GM19372 (cell line): ENCODE results near the gene PLSCR4.
A peak's percentile ranks its signal among the peaks of the same experiment; 100 is the strongest.

Experiments used
- ATAC-seq: cut with Tn5 transposase; IDR thresholded peaks from one replicate; pipeline ENCODE4 v1.9.1; 2021; ENCODE audit warnings: mild to moderate bottlenecking, low read depth, moderate library complexity; ENCODE audit not compliant: unreplicated experiment

Gene PLSCR4

GRCh38 chr3:146196789-146197188, 54.1 kb downstream of the PLSCR4 start:
- no peak for ATAC-seq

- no peak for ATAC-seq
Observed at GRCh38 chr3:146195605-146196004, 55.3 kb downstream of the PLSCR4 start.

- no peak for ATAC-seq
Observed at GRCh38 chr3:146195030-146195429, 55.9 kb downstream of the PLSCR4 start.

GRCh38 chr3:146191051-146191450, 59.9 kb downstream of the PLSCR4 start:
- no peak for ATAC-seq

- peak; percentile 98 for ATAC-seq
Observed at GRCh38 chr3:146189519-146190173, 61.3 kb downstream of the PLSCR4 start.

GRCh38 chr3:146187334-146187950, 63.5 kb downstream of the PLSCR4 start:
- no peak for ATAC-seq

GRCh38 chr3:146184241-146185015, 66.5 kb downstream of the PLSCR4 start:
- ATAC-seq: no peak

GRCh38 chr3:146181216-146181615, 69.7 kb downstream of the PLSCR4 start:
- ATAC-seq: no peak

- ATAC-seq: no peak
Observed at GRCh38 chr3:146180376-146180775, 70.5 kb downstream of the PLSCR4 start.

GRCh38 chr3:146178006-146178689, 72.8 kb downstream of the PLSCR4 start:
- no peak for ATAC-seq

- ATAC-seq: no peak
Observed at GRCh38 chr3:146177519-146177918, 73.4 kb downstream of the PLSCR4 start.

- no peak for ATAC-seq
Observed at GRCh38 chr3:146177072-146177471, 73.8 kb downstream of the PLSCR4 start.

GRCh38 chr3:146172586-146172985, 78.3 kb downstream of the PLSCR4 start:
- ATAC-seq: no peak

GRCh38 chr3:146170591-146170990, 80.3 kb downstream of the PLSCR4 start:
- no peak for ATAC-seq

- no peak for ATAC-seq
Observed at GRCh38 chr3:146169891-146170290, 81.0 kb downstream of the PLSCR4 start.

GRCh38 chr3:146166826-146167225, 84.1 kb downstream of the PLSCR4 start:
- ATAC-seq: no peak

GRCh38 chr3:146166415-146166821, 84.5 kb downstream of the PLSCR4 start:
- ATAC-seq: no peak

GRCh38 chr3:146165877-146166276, 85.0 kb downstream of the PLSCR4 start:
- no peak for ATAC-seq

GRCh38 chr3:146164971-146165769, 85.7 kb downstream of the PLSCR4 start:
- no peak for ATAC-seq

- no peak for ATAC-seq
Observed at GRCh38 chr3:146164506-146164905, 86.4 kb downstream of the PLSCR4 start.
